Nephron progenitor cell (in vitro differentiated cells): ENCODE measurements around the gene CCDC137.

Source experiments
- DNase-seq: peaks from one replicate; pipeline ENCODE4 v3.0.0; 2021
- H3K27ac Mint-ChIP-seq: 2 replicates; pipeline ENCODE4 v1.8.0; 2021; ENCODE audit warnings: mild to moderate bottlenecking, moderate library complexity, mixed read lengths
- H3K27me3 Mint-ChIP-seq: 2 replicates; pipeline ENCODE4 v1.8.0; 2021; ENCODE audit warnings: mild to moderate bottlenecking, low read depth, mixed read lengths; ENCODE audit not compliant: poor library complexity
- H3K36me3 Mint-ChIP-seq: 2 replicates; pipeline ENCODE4 v1.8.0; 2021; ENCODE audit warnings: low read depth, mixed read lengths
- H3K4me1 Mint-ChIP-seq: 2 replicates; pipeline ENCODE4 v1.8.0; 2021; ENCODE audit warnings: mixed read lengths
- H3K4me3 Mint-ChIP-seq: 2 replicates; pipeline ENCODE4 v1.8.0; 2021; ENCODE audit warnings: mild to moderate bottlenecking, moderate library complexity, mixed read lengths
- H3K9me3 Mint-ChIP-seq: 2 replicates; pipeline ENCODE4 v1.8.0; 2021; ENCODE audit warnings: mild to moderate bottlenecking, moderate library complexity, mixed read lengths
- TF ChIP-seq, protein P1 (sequence below): fragments of 200-600 bp; sonication (generic); IDR thresholded peaks from 2 replicates; pipeline ENCODE4 v1.5.0; 2021; ENCODE audit warnings: antibody characterized with exemption

Gene CCDC137

DNA sequence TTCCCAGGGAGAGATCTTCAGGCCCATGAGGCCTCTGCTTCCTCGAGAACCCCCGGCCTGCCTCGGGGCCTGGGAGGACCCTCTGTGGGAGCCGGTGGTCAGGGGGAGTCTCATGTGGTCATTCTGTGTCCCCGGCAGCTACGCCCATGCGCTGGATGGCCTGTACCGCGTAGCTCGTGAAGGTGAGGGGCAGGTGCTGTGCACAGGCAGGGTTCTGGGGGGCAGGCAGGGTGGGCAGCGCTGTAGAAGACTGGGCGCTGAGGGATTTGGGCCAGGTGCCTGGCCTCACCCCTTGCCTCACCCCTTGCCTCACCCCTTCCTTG is 50.1 kb downstream of the CCDC137 start:
- H3K27ac Mint-ChIP-seq, result no peak overlapping the region
- no peak for DNase-seq
- H3K9me3 Mint-ChIP-seq, result no peaks in the 10 kb centered on the region
- H3K36me3 Mint-ChIP-seq, result no peaks in the 10 kb centered on the region
- no peak overlapping the region for H3K4me3 Mint-ChIP-seq
- H3K27me3 Mint-ChIP-seq, result peaks cover 5% of the 10 kb centered on the region
- TF ChIP-seq, protein P1, sequence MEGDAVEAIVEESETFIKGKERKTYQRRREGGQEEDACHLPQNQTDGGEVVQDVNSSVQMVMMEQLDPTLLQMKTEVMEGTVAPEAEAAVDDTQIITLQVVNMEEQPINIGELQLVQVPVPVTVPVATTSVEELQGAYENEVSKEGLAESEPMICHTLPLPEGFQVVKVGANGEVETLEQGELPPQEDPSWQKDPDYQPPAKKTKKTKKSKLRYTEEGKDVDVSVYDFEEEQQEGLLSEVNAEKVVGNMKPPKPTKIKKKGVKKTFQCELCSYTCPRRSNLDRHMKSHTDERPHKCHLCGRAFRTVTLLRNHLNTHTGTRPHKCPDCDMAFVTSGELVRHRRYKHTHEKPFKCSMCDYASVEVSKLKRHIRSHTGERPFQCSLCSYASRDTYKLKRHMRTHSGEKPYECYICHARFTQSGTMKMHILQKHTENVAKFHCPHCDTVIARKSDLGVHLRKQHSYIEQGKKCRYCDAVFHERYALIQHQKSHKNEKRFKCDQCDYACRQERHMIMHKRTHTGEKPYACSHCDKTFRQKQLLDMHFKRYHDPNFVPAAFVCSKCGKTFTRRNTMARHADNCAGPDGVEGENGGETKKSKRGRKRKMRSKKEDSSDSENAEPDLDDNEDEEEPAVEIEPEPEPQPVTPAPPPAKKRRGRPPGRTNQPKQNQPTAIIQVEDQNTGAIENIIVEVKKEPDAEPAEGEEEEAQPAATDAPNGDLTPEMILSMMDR, result no peak
- H3K4me1 Mint-ChIP-seq, result peaks cover 16% of the 10 kb centered on the region

DNA sequence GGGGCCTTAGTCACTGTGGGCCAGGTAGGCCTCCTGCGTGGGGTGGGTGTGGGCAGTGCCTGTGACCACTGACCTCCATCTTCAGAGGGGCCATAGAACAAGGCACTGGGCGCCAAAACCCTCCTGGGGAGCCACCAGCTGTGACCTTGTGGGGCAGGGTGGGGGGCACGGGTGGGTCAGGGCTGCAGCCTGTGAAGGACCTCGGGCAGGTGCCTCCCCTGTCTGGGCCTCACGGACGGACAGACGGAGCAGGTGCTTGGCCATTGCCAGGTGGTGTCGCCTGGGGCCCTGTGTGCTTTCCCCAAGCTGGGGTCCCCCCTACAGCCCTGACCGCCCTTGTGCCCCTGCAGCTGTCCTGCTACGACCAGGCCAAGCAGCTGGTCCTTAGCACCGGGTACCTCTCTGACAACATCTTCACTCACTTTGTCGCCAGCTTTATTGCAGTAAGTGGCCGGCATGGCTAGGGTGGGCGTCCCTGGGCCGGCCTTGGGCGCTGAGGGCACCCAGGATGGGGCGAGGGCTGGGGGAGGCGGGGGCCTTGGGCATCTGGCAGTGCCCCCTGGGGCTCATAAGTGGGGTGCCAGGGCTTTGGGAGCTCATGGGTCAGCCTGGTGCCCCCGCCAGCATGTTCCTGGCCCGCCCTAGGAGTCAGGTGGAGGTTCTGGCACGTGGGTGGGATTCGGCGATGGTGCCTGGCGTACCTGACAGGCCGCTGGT is 50.7 kb downstream of the CCDC137 start:
- no peak for DNase-seq
- TF ChIP-seq, protein P1, result no peak
- no peak overlapping the region for H3K4me3 Mint-ChIP-seq
- H3K27me3 Mint-ChIP-seq, result peaks cover 4% of the 10 kb centered on the region
- H3K4me1 Mint-ChIP-seq, result peaks cover 20% of the 10 kb centered on the region
- H3K36me3 Mint-ChIP-seq, result no peaks in the 10 kb centered on the region
- no peaks in the 10 kb centered on the region for H3K9me3 Mint-ChIP-seq
- H3K27ac Mint-ChIP-seq, result no peak overlapping the region

DNA sequence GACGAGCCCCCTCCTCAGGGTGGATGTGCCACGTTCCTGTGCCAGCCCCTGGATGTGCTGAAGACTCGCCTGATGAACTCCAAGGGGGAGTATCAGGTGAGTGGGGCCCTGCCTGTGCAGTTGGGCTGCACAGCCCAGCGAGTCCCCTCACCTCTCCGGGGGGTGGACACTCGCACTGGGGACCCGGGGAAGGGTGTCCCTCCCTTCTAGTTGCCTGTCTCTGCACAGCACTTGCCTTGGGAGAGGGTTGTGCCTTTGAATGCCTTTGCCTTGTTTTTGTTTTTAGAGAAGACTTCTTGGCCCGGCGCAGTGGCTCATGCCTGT is 51.2 kb downstream of the CCDC137 start:
- H3K9me3 Mint-ChIP-seq, result no peaks in the 10 kb centered on the region
- H3K27me3 Mint-ChIP-seq, result peaks cover 2% of the 10 kb centered on the region
- peaks cover 20% of the 10 kb centered on the region for H3K4me1 Mint-ChIP-seq
- H3K4me3 Mint-ChIP-seq, result no peak overlapping the region
- H3K27ac Mint-ChIP-seq, result no peak overlapping the region
- TF ChIP-seq, protein P1, result no peak
- no peak for DNase-seq
- H3K36me3 Mint-ChIP-seq, result no peaks in the 10 kb centered on the region

DNA sequence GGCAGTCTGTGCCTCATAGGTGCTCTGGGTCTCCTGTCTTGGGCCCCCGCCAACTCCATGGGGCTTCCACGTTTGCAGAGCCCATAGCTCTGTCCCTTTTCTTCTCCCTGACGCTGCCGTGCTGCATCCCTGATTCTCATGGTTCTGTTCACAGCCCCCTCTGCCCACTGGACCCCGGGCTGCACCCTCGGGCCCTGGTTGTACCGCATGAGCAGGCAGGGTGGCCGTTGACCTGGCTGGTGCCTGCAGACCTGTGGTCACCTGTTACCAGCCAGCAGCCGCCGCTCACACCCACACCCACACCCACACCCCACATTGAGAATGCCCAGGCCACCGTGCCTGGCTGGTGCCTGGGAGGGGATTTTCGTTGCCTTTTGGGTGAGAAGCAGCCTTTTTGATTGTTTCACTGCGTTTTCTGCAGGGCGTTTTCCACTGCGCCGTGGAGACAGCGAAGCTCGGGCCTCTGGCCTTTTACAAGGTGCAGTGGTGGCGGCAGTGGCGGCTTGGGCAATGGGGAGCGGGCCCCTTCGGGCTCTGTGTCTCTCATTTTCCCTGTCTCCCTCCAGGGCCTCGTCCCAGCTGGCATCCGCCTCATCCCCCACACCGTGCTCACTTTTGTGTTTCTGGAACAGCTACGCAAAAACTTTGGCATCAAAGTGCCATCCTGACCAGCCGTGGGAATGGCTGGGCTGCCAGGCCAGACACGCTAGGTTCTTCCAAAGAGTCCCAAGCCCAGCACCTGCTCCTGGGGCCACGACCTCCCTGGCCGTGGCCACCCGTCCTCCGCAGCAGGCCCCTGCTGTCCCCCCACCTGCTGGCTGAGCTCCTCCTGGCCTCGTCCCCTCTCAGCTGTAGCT is 53.1 kb downstream of the CCDC137 start:
- Mint-ChIP-seq H3K4me3 (no peak overlapping the region), H3K9me3 (no peaks in the 10 kb centered on the region), H3K27me3 (peaks cover 6% of the 10 kb centered on the region), H3K36me3 (no peaks in the 10 kb centered on the region), H3K4me1 (peaks cover 17% of the 10 kb centered on the region), H3K27ac (no peak overlapping the region)
- TF ChIP-seq, protein P1, result no peak
- DNase-seq, result no peak

DNA sequence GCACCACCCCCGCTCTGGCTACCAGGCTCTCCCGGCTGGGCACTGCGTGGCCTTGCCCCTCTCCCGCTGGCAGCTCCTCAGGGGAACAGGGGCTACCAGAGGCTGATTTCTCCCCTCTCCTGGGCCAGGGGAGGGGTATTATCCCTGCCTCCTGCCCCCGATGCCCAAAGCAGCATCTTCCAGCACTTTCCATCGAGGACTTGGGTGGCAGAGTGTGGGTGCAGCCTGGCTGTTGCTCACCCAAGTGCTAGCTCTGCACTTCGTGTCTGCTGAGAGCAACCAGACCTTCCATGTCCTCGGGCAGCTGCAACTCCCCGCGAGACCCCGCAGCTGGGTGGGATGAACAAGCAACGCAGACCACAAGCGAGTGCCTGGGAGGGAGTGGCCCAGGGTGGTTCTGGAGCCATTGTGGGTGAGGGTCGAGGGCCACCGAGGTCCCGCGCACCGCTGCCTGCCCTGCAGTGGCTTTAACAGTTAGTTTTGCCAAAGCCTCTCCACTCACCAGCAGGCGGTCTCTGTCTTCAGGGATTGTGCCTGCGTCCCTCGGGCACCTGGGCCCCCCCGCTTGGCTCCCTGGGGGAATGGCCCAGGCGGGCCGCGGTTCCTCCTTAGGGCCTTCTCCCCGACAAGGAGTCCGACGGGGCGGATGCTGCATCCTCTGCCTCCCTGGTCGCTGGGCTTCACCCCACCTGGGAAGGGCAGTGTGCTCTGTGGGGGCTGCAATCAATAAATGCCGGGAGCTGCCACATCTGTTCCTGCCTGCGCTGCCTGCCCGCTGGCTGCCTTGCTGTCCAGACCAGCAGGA is 53.9 kb downstream of the CCDC137 start:
- Mint-ChIP-seq H3K9me3 (no peaks in the 10 kb centered on the region), H3K4me1 (peaks cover 17% of the 10 kb centered on the region), H3K27ac (no peak overlapping the region), H3K36me3 (no peaks in the 10 kb centered on the region), H3K27me3 (peaks cover 6% of the 10 kb centered on the region), H3K4me3 (no peak overlapping the region)
- no peak for DNase-seq
- TF ChIP-seq, protein P1, result no peak
